Mesothelial cell of epicardium (in vitro differentiated cells): ENCODE data around the gene DPH5. TPM values are rescaled to one million over a fixed set of nuclear protein-coding genes. Genes with fewer than 3 reads are reported as not detected.

Experiments used
- DNase-seq, 2 experiments: peaks; one replicate each; pipeline ENCODE4 v3.0.0; 2021; ENCODE audit warnings: low spot score in 2 of 2; ENCODE audit not compliant: unreplicated experiment in 2 of 2
- H3K27ac Mint-ChIP-seq: 2 replicates; pipeline ENCODE4 v1.8.0; 2021; ENCODE audit warnings: mixed read lengths
- H3K27me3 Mint-ChIP-seq: 2 replicates; pipeline ENCODE4 v1.8.0; 2021; ENCODE audit warnings: low read depth, mixed read lengths
- H3K36me3 Mint-ChIP-seq: 2 replicates; pipeline ENCODE4 v1.8.0; 2021; ENCODE audit warnings: mixed read lengths
- H3K4me1 Mint-ChIP-seq: 2 replicates; pipeline ENCODE4 v1.8.0; 2021; ENCODE audit warnings: mixed read lengths
- H3K4me3 Mint-ChIP-seq: 2 replicates; pipeline ENCODE4 v1.8.0; 2021; ENCODE audit warnings: mild to moderate bottlenecking, moderate library complexity, mixed read lengths
- H3K9me3 Mint-ChIP-seq: 2 replicates; pipeline ENCODE4 v1.8.0; 2021; ENCODE audit warnings: mixed read lengths
- total RNA-seq: library from RNA; stranded (reverse); gene quantifications from 3 replicates; pipeline ENCODE4 v1.2.1, GENCODE V29; 2021
- TF ChIP-seq, protein P1 (sequence below): fragments of 200-600 bp; sonication (generic); IDR thresholded peaks from one replicate; pipeline ENCODE4 v1.5.0; 2021; ENCODE audit warnings: antibody characterized with exemption; ENCODE audit not compliant: unreplicated experiment

The DPH5 gene
- total RNA-seq, 1 donor from 2014 or later: 61.7 TPM

DNA sequence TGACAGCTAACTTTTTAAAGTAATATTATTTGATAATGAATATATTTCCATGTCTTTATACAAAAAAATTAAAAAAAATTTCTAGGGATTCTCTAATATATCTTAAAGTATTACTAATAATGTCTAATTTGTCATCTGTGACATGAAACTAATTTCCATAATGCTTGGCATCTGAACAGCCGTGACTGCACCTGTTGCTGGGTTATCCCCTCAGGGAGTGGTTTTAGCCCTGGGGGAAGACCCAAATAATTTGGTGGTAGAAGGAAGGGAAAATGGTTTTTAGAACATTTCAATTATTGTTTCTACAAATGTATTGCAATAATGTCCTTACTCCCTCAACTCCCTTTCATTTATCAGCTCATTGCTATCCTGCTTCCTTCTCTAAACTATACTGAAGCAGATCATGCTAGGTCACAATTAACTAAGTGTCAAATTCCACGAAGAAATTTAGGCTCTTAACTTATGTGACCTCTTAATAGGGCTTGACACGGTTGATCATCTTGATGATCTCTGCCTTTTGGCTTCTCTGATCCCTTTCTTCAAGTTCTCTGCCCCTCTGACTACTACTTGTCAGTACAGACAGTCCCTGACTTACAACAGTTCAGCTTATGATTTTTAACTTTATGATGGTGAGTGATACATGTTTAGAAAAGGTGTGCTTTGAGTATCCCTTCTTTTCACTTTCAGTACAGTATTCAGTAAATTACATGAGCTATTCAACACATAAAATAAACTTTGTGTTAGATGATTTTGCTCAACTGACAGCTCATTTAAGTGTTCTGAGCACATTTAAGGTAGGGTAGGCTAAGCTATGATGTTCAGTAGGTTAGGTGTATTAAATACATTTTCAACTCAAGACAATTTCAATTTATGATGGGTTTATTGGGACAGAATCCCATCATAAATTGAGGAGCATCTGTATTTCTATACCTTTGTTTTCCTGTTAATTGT, 26.4 kb upstream of the DPH5 start:
- TF ChIP-seq, protein P1, sequence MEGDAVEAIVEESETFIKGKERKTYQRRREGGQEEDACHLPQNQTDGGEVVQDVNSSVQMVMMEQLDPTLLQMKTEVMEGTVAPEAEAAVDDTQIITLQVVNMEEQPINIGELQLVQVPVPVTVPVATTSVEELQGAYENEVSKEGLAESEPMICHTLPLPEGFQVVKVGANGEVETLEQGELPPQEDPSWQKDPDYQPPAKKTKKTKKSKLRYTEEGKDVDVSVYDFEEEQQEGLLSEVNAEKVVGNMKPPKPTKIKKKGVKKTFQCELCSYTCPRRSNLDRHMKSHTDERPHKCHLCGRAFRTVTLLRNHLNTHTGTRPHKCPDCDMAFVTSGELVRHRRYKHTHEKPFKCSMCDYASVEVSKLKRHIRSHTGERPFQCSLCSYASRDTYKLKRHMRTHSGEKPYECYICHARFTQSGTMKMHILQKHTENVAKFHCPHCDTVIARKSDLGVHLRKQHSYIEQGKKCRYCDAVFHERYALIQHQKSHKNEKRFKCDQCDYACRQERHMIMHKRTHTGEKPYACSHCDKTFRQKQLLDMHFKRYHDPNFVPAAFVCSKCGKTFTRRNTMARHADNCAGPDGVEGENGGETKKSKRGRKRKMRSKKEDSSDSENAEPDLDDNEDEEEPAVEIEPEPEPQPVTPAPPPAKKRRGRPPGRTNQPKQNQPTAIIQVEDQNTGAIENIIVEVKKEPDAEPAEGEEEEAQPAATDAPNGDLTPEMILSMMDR: no peak
- peaks cover 19% of the 10 kb centered on the region for H3K4me1 Mint-ChIP-seq
- no peak overlapping the region for H3K27ac Mint-ChIP-seq
- no peaks in the 10 kb centered on the region for H3K27me3 Mint-ChIP-seq
- no peaks in the 10 kb centered on the region for H3K9me3 Mint-ChIP-seq
- H3K36me3 Mint-ChIP-seq: peaks cover 6% of the 10 kb centered on the region
- H3K4me3 Mint-ChIP-seq: no peak overlapping the region
- DNase-seq: no peak

GRCh38 chr1:101050869-101051268, 25.3 kb upstream of the DPH5 start:
- no peak overlapping the region for H3K27ac Mint-ChIP-seq
- DNase-seq: no peak
- TF ChIP-seq, protein P1: no peak
- peaks cover 17% of the 10 kb centered on the region for H3K4me1 Mint-ChIP-seq
- no peaks in the 10 kb centered on the region for H3K27me3 Mint-ChIP-seq
- H3K4me3 Mint-ChIP-seq: no peak overlapping the region
- H3K9me3 Mint-ChIP-seq: no peaks in the 10 kb centered on the region
- H3K36me3 Mint-ChIP-seq: peaks cover 6% of the 10 kb centered on the region

GRCh38 chr1:101044749-101045148, 19.2 kb upstream of the DPH5 start:
- peaks cover 5% of the 10 kb centered on the region for H3K4me1 Mint-ChIP-seq
- peaks cover 14% of the 10 kb centered on the region for H3K36me3 Mint-ChIP-seq
- no peaks in the 10 kb centered on the region for H3K27me3 Mint-ChIP-seq
- H3K27ac Mint-ChIP-seq: no peak overlapping the region
- no peak overlapping the region for H3K4me3 Mint-ChIP-seq
- DNase-seq: no peak
- peaks cover 12% of the 10 kb centered on the region for H3K9me3 Mint-ChIP-seq
- TF ChIP-seq, protein P1: no peak

DNA sequence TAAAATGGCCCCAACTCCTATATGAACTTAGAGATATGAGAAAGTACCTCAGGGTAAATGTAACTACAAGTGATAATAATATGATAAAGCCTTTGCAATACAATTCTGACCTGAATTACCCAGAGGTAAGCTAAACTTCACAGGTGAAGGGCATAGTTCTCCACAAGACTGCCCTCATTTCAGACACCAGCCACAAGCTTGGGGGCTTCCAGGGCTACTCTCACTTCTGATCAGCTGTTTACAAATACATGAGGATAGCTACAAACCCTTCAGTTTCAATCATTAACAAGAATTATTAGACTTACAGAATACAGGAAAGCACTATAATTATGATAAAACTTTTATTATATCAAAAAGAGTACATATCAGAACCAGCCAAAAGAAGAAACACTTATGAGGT, 18.7 kb upstream of the DPH5 start:
- no peak for DNase-seq
- peaks cover 5% of the 10 kb centered on the region for H3K4me1 Mint-ChIP-seq
- H3K4me3 Mint-ChIP-seq: no peak overlapping the region
- H3K9me3 Mint-ChIP-seq: peaks cover 15% of the 10 kb centered on the region
- H3K36me3 Mint-ChIP-seq: peaks cover 19% of the 10 kb centered on the region
- TF ChIP-seq, protein P1: no peak
- no peaks in the 10 kb centered on the region for H3K27me3 Mint-ChIP-seq
- H3K27ac Mint-ChIP-seq: peak overlapping the region; percentile 79

DNA sequence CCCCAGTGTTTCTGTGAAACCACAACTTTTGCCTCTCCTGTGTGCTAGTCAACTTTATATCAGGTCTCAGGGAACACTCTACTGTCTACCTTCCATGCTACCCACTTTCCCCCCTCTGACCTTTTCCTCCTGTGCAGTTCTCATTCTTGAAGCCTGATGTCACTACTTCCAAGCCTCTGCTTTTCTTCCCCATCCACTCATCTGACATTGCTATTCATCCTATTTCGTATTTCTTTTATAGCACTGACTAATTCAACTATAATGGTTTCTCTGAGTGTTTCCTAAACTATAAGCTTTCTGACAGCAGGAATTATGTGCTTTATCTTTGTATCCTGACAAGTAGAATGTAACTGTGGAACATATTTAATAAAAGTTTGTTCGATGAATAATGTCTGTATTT, 18.2 kb upstream of the DPH5 start:
- TF ChIP-seq, protein P1: no peak
- peaks cover 23% of the 10 kb centered on the region for H3K36me3 Mint-ChIP-seq
- H3K4me1 Mint-ChIP-seq: peaks cover 5% of the 10 kb centered on the region
- no peak overlapping the region for H3K27ac Mint-ChIP-seq
- DNase-seq: no peak
- H3K4me3 Mint-ChIP-seq: no peak overlapping the region
- no peaks in the 10 kb centered on the region for H3K27me3 Mint-ChIP-seq
- H3K9me3 Mint-ChIP-seq: peaks cover 19% of the 10 kb centered on the region
